NCI-H1436 (cell line): ENCODE results near the gene NUDT14.

ENCODE experiments used
- DNase-seq: peaks from one replicate; lab custom pipeline; 2025; lab: John Stamatoyannopoulos, UW

NUDT14 gene

GRCh38 chr14:105212541-105213300 lies 31.6 kb upstream of the NUDT14 start:
- DNase-seq = no peak

- no peak for DNase-seq
Measured at GRCh38 chr14:105211758-105212089, 30.6 kb upstream of the NUDT14 start.

- DNase-seq = no peak
Measured at GRCh38 chr14:105211086-105211757, 30.1 kb upstream of the NUDT14 start.

- no peak for DNase-seq
Measured at GRCh38 chr14:105210266-105211025, 29.3 kb upstream of the NUDT14 start.

GRCh38 chr14:105209646-105210045 lies 28.5 kb upstream of the NUDT14 start:
- DNase-seq = no peak

- DNase-seq = no peak
Measured at GRCh38 chr14:105209091-105209490, 28.0 kb upstream of the NUDT14 start.

GRCh38 chr14:105208738-105209075 lies 27.6 kb upstream of the NUDT14 start:
- no peak for DNase-seq

- DNase-seq = no peak
Measured at GRCh38 chr14:105207996-105208737, 27.1 kb upstream of the NUDT14 start.

- no peak for DNase-seq
Measured at GRCh38 chr14:105207460-105207901, 26.4 kb upstream of the NUDT14 start.

- DNase-seq = no peak
Measured at GRCh38 chr14:105206873-105207272, 25.8 kb upstream of the NUDT14 start.

- no peak for DNase-seq
Measured at GRCh38 chr14:105205673-105206208, 24.6 kb upstream of the NUDT14 start.

GRCh38 chr14:105204931-105205672 lies 24.0 kb upstream of the NUDT14 start:
- DNase-seq = no peak

- no peak for DNase-seq
Measured at GRCh38 chr14:105204206-105204930, 23.3 kb upstream of the NUDT14 start.

- no peak for DNase-seq
Measured at GRCh38 chr14:105203701-105204100, 22.6 kb upstream of the NUDT14 start.

- DNase-seq = peak; percentile 35
Measured at GRCh38 chr14:105203057-105203531, 22.0 kb upstream of the NUDT14 start.

GRCh38 chr14:105201925-105202513 lies 20.9 kb upstream of the NUDT14 start:
- no peak for DNase-seq

- no peak for DNase-seq
Measured at GRCh38 chr14:105201156-105201924, 20.2 kb upstream of the NUDT14 start.

- no peak for DNase-seq
Measured at GRCh38 chr14:105200641-105201040, 19.5 kb upstream of the NUDT14 start.

GRCh38 chr14:105200074-105200473 lies 19.0 kb upstream of the NUDT14 start:
- DNase-seq = no peak
